Non-pigmented ciliary epithelial cell (primary cell): Measurements from ENCODE around the gene IL17REL.

Experiments
- DNase-seq: peaks from one replicate; pipeline ENCODE4 v3.0.0-alpha.2; 2010; ENCODE audit warnings: low read depth

The IL17REL gene

DNA sequence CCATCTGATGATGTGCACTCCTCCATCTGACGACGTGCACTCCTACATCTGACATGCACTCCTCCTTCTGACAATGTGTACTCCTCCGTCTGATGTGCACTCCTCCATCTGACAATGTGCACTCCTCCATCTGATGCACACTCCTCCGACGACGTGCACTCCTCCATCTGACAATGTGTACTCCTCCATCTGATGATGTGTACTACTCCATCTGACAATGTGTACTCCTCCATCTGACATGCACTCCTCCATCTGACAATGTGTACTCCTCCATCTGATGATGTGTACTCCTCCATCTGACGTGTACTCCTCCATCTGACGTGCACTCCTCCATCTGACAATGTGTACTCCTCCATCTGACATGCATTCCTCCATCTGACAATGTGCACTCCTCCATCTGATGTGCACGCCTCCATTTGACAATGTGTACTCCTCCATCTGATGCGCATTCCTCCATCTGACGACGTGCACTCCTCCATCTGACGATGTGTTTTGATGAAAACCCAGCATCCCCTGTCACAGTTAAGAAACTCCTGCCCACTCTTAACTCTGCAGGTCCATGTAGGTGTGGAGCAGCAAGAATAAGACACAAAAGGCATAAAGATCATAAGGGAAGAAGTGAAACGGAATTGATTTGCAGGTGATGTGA is 9.7 kb upstream of the IL17REL start:
- DNase-seq = no peak

DNA sequence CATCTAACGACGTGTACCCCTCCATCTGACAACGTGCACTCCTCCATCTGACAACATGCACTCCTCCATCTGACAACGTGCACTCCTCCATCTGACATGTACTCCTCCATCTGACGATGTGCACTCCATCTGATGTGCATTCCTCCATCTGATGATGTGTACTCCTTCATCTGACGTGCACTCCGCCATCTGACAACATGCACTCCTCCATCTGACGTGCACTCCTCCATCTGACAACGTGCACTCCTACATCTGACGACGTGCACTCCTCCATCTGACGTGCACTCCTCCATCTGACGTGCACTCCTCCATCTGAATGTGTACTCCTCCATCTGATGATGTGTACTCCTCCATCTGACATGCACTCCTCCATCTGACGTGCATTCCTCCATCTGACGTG is 8.0 kb upstream of the IL17REL start:
- DNase-seq = no peak

DNA sequence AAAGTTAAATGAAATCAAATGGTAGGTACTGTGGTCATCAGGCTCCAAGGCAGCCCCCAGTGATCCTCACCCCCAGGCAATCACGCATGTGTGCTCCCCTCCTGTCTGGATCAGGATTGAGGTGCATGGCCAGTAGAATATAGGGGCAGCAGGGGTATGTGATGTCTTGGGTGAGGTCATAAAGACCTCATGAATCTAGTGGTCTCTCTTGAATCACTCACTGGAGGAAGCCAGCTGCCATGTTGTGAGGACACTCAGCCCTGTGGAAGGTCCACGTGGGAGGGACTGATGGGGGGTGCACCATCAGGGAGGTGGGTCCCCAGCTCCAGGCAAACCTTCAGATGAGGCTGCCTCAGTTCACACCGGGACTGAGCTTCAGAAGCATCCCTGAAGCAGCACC is 6.8 kb upstream of the IL17REL start:
- no peak for DNase-seq

DNA sequence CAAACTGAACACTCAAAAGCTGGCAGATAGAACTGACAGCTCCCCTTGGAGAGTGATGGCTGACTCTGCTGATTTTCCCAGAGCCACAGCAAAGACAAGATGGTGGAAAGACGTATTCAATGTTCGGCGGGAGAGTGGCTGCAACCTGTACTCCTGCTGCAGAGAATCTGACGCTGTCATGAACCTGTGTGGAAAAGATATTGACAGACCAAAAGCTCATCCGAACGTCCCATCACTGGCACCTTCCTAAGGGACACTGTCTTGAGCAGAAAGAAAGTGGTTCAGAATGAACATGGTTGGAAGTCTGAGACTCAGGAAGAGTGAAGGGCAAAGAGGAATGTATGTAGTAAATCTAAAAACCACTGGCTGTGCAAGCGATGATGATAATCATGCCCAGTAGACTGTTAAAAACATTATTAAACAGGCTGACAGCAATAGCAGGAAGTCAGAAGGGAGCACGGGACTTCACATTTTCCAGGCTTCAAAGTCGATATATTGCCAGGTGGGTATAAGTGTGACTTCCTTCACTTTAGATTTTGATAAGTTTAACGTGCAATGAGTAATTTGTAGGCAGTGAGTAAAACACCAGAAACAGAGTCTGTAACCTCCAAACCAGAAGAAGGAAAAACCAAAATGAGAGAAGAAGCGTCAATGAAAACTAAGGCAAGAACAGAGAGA is 6.2 kb upstream of the IL17REL start:
- no peak for DNase-seq

DNA sequence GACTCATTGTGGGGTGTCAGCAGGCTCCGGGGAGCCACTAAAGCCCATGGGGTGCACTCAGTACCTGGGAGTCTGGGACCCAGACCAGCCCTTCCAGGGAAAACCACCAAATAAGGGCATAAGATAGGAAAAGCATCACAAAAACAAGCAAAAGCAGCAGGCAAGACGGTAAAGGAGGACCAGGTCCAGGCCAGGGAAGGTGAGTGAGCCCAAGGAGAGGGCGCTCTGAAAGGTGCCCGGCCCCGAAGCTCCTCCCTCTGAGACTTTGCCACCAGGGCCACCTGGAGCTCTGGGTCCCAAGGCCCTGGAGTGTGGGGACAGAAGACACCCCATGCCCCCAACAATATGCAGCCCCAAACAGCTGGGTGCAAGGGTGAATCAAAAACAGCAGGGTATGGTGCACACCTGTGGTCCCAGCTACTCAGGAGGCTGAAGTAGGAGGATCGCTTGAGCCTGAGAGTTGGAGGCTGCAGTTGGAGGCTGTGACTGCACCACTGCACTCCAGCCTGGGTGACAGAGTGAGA is 5.2 kb upstream of the IL17REL start:
- DNase-seq = no peak

DNA sequence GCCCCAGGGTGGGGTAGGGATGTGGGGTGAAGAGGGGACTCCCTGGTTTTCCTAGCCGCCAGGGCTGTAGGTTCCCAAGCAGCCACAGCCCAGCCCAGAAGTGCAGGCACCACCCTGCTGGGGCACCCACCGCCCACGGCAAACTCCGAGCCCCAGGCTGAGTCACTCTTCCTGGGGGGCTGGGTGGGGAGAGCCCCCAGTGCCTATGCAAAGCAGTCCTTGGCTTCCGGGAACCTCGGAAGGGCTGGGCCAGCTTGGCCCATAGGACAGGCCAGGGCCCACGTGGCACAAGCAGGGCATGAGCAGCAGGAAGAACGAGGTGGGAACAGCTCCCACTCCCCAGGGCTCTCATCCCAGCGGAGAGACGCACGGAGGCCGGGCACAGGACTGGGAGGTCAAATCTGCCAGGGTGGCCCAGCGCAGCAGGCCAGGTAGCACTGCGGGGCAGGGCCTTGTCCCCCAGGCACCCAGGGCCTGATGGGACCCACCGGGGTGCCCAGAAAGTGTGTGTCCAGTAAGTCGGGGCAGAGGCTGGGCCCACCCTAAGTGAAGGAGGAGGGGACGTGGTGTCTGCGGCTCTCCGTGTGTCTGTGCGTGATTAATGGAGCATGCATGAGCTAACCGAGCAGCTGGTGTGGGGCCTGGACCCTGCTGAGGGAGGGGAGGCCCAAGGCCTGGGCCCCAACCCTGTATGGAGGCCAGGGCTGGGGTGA is 4.6 kb upstream of the IL17REL start:
- no peak for DNase-seq

DNA sequence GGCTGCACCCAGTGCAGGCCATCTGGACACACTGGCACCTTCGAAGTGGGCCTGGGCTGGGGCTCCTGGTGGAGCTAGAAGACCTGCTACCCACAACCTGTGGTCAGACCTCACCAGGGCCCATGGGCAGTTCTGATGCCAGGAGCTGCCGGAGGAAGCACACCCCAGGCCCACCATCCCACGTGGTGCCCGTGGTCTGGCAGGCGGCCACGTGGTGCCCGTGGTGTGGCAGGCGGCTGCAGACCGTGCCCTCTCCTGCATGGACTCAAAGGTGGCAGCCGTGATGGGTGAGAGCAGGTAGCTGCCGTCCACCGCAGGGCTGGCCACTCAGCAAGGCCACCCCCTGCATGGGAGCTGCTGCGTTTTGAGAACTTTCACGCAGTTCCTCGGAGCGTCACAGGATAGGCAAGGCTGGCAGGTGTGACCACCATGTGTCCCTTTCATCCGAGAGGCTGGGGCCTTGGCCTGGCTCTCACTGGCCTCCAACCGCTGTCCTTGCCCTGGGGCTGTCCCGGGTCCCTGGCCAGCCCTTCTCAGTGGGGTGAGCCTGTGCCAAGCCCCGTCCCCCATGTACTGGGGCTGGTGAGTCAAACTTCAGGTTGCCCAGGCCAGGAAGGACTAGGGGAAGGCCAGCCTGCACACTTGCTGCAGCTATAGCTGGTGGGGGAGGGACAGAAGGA is 3.9 kb upstream of the IL17REL start:
- no peak for DNase-seq

DNA sequence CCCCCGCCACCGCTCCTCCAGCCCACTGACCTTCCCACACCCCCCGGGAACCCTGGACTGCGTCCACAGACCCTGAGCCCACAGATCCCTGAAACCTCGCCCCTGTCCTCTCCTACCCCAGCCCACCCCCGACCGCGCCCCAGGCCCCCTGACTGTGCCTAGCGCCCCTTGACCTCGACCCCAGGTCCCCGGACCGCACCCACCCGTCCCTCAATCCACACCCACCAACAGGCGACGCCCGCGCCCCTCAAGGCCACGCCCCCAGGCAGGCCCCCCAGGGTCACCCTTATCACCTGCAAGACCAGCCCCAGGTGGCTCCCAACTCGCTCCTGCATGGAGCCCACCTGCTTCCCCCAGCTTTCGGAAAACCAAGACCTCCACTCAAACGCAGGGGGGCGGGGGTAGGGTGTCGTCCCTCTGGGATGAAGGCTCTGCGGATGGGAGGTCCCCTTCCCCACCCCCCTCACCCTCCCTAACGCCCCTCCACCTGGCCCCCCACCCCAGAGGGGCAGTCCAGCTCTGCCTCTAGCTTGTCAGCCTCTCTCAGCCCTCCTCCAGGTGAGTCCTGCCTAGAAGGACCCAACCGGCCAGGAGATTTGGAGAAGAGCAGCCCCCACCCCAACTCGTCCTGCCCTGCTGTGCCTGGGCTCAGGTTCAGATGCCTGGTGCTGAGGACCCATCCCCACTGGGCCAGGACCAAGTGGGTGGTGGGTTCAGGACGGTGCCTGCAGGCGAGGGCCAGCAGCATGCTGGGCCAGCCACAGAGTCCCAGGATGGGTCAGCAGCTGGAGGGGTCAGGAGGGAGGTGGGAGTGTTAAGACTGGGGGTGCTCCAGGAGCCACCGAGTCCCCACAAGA is 3.1 kb upstream of the IL17REL start:
- no peak for DNase-seq

DNA sequence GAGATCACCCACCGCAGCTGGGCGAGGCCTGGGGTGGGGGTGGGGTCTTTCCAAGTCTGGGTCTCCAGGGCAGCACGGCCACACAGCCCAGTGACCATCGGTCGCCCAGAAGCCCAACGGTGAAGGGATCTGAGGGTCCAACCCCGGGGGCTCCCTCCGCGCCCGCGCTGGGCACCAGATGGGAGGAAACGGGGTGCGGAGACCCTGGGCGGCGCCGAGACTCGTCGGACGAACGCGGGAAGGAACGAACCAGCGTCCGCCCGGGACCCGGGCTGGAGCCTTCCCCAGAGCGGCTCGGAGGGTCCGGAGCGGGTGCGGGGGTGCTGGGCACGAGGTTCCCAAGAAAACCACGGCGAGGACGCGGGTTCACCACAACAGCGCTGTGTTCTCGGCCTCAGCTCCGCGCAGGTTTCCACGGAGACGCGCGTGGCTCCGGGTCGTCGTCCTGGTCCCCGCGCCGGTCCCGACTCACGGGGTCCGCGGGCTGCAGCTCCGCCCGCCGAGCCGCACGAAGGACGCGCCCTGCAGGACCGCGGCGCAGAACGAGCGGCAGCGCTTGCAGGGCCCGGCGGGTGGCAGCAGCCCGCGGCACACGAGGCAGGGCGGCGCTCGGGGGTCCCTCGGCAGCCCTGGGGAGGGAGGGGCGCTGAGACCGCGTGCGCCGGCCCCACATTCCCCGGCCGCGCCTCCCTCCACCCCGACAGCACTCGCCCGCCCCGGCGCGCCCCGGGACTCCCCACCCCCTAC is 2.3 kb upstream of the IL17REL start:
- no peak for DNase-seq

DNA sequence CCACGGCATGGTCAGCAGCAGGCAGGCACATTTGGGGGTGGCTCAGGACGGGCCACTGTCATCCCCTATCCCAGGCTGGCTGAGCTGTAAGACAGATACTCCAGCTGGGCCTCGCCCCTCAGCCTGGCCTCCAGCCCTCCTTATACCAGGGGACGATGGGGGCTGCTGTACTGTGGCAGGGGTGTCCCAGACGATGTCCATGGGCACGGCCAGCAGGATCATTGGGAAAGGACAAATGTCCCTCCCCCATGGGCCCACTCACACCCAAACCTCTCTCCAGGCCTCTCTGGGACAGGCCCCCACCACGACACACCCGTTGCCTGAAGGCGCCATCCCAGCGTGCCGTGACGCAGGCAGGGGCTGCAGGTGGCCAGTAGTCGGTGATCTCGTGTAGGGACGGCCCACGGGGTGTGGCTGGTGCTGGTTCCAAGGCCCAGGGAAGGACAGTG is 1.5 kb upstream of the IL17REL start:
- DNase-seq = no peak

DNA sequence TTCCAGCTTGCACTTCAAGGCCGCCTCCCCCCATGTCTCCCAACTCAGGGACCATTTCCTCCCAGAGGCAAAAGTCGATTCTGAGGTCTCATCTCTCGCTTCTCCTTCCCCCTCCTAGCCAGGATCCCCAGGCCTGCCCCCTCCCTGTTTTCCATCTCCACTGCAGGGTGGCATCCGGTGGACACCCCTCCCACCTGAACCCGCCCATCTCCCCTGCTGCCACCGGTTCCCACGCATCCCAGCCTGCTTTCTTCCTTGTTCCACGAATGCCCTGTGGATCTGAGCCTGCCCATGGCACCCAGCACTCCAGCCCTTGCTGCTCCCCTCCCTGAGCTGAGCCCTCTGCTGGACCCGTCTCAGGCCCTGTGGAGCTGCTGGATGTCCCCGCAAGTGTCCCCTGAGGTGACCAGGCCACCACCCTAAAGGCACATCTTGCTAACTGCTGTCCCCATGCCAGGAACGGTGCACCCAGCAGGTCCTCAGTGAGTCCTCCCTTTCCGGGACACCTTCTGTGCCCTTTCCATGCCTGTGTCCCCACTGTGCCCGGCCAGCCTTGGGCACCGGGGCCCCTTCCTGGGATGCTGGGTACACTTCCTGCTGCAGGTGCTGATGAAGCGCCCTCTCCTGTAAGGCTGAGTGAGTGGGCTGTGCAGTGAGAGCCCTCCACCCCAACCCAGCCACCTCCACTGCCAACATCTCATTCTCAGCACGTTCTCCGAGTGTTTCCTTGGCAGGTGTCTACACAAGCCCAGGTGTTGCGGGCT is 936 bp downstream of the IL17REL start:
- no peak for DNase-seq

DNA sequence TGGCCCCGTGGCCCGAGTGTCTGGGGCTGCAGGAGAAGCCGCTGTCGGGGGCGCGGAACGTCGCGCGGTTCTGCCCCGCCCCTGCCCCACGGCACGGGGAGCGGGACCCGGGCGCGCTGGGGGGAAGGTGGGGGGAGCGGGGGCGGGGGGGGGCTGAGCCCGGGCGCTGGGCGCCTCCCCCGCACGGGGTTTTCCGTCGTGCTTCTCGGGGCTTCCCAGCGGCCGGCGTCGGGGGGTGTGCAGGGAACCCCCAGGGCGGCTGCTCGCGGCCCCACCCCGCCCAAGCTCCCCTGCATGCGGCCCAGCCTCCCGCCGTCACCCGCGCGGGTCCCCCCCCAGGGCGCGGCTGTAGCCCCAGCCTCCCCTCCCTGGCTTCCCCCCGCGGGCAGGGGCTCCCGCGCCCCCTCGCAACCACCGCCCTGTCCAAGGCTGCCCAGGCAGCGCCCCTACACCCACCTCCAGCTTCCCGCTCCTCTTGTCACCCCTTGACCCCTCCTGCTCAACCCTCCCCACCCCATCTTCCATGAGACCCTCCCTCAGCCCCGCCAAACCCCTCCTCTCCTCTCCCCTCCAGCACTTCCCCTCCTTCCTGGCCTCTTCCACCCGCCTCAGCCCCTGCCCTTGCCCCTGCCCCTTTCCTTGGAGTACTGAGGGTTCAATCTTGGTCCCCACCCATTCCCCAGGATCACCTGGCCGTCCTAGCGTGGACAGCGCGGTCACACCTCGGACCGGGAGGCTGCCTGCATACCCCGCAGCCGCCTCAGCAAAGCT is 1.7 kb downstream of the IL17REL start:
- DNase-seq = no peak

DNA sequence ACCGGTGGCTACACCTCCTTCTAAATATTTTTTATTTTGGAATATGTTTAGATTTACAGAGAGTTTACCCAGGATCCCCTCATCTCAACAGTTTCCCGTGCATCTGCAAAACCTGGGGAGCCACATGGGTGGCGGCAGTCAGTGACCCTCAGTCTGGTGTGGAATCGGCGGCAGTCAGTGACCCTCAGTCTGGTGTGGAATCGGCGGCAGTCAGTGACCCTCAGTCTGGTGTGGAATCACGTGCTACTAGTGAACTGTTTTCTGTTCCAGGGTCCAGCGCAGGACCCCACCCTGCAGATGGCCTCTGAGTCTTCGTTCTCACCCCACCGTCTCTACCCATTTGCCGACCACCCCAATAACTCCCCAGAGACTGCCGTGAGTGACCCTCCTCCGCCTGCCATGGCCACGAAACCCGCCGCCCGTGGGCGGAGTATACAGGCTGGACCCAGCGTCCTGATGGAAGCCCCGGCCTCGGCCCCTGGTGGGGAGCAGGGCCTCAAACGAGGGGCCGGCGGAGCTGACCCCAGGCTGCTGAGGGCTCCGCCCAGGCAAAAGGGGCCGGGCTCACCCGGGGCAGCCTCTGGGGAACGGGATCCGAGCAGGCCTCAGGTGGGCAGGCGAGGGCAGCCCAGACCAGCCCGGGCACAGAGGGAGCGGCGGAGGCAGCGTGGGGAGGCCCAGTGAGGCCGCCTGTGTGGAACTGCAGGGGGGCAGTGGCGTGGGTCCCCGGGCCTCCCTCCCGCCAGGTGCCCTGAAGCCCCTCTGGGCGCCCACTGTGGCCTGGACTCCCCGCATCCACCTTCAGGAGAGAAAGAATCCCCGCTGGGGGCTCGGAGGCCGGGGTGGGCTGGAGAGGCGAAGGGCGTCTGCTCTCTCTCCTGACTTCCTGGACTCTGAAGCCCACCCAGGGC is 2.5 kb downstream of the IL17REL start:
- no peak for DNase-seq

DNA sequence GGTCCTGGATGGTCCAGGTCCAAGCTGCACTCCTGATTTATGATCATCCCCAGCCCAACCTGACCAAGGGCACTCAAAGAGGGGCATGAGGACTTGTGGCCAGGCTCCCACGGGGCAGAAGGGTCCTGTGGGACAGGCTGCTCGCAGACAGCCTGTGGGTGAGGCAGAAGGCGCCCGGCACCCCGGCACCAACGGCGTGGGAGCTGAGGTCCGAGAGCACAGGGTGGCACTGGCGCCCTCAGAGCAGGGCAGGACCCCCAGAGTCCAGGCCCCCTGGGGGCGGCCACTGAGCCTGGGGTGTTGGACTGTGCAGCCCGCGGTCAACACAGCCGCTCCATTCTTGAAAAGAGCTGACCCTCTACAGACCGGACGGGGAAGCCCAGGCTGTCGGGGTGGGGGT is 3.3 kb downstream of the IL17REL start:
- no peak for DNase-seq

DNA sequence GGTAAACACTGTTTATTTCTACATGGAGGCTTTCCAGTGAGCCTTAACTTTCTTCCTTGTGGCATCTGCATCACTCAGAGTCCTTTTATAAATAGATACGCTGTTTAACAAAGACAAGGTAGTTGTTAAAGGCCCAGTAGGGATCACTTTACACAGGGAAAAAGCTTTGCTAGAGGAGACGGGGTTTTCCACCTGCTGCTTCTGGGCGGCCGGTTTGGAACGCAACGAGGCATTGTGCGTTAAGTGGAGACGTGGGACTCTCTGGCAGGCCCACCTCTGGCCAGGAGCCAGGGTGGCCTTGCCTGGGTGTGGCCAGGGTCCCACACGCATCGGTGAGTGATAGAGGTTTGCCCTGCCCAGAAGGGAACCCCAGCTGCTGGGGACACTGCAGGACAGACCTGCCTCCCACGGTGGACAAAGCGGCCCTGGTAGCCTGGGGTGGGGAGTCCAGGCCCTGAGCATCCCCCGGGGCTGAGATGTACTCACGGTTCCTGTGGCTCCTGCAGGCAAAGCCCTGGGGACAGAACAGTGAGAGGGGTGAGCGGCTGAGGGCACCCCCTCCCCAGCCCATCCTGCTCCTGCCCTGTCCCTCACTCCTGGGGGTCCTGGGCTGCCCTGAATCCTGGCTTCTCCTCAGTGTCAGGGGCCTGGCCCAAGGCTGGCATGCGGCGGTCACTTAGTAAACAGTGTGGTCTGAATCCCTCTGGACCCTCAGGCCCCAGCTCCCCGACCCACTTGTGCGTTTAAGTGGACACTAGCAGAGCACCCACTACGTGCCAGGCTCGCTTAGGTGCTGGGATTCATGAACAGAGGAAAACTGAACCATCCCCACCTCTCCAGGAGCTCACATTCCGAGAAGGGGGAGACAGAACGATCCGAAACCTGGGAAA is 4.2 kb downstream of the IL17REL start:
- no peak for DNase-seq

DNA sequence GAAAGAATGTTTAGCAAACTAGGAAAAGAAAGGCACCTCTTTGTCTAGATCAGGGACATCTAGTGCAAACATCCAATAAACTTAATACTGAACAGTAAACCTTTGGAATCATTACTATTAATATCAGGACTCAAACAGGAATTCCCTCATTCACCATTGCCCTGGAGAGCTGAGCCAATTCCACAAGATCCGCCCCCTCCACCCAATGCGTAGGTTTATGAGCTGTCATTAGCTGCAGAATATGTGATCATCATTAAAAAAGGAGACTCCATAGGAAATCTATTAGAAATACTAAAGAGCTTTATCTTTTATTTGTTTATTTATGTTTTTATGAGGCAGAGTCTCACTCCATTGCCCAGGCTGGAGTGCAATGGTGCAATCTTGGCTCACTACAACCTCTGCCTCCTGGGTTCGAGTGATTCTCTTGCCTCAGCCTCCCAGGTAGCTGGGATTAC is 5.5 kb downstream of the IL17REL start:
- DNase-seq = no peak

DNA sequence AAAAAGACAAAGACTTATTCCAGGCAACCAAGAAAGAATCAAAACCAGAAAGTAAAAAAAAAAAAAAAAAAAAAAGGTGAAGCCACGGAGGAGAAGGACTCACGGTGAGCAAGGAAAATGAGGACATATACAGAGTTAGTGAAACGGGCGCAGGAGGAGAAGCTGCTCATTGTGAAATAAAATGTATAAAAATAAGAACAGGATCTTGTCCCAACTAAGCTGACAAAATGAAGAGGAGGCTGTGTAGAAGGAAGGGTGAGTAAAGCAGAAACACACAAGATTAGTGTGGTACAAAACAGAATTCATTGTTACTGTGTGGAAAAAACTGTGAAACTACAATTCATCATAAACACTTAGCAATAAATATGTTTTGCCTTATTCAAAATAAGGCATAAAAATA is 7.6 kb downstream of the IL17REL start:
- no peak for DNase-seq
